ENCODE results near the gene CRY1.
"Not testable (repeated sequence)": the region's sequence is repeated elsewhere in the genome, so short reads cannot be mapped to it uniquely, and the experiment has no call there.

CRY1 gene

DNA sequence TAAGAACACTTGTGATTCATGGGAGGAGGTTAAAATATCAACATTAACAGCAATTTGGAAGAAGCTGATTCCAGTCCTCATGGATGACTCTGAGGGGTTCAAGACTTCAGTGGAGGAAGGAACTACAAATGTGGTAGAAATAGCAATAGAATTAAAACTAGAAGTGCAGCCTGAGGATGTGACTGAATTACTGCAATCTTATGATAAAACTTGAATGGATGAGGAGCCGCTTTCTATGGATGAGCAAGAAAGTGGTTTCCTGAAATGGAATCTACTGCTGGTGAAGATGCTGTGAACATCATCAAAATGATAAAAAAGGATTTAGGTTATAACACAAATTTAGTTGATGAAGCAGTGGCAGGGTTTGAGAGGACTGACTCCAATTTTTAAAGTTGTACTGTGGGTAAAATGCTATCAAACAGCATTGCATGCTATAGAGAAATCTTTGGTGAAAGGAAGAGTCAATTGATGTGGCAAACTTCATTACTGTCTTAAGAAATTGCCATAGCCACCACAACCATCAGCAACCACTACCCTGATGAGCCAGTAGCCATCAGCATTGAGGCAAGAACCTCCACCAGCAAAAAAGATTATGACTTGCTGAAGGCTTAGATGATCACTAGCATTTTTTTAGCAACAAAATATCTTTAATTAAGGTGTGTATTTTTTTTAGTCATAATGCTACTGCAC, 80.5 kb downstream of the CRY1 start:
- peak; percentile 18 for FAIRE-seq

DNA sequence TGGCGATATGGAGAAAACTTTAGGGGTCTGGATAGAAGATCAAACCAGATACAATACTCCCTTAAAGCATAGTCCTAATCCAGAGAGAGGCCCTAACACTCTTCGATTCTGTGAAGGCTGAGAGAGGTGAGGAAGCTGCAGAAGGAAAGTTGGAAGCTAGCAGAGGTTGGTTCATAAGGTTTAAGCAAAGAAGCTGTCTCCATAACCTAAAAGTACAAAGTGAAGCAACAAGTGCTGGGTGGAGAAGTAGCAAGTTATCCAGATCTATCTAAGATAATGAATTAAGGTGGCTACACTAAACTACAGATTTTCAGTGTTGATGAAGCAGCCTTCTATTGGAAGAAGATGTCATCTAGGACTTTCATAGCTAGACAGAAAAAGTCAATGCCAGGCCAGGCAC, 81.8 kb downstream of the CRY1 start:
- FAIRE-seq (no peak), DNase-seq (ENCODE audit: insufficient read length, low spot score) (no peak)

More for the DNA sequence above, 80.5 kb downstream of the CRY1 start:
- no peak for DNase-seq (ENCODE audit: insufficient read length, low spot score)

DNA sequence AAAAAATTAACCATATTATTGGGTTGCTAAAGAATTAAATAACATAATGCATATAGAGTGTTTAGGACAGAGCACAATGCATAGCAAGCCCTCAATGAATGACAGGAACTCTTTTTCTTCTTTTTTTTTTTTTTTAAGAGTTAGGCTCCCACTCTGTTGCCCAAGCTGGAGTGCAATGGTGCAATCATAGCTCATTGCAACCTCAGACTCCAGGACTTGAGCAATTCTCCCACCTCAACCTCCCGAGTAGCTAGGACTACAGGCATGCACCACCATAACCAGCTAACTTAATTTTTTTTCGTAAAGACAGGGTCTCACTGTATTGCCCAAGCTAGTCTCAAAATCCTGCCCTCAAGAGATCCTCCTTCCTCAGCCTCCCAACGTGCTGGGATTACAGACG, 85.9 kb downstream of the CRY1 start:
- DNase-seq (ENCODE audit: insufficient read length, low spot score): no peak

DNA sequence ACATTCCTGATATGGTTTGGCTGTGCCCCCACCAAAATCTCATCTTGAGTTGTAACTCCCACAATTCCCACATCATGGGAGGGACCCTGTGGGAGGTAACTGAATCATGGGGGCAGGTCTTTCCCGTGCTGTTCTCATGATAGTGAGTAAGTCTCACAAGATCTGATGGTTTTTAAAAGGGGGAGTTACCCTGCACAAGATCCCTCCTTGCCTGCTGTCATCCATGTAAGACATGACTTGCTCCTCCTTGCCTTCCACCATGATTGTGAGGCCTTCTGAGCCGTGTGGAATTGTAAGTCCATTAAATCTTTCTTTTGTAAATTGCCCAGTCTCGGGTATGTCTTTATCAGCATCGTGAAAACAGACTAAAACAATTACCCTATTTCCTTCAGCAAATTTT, 90.7 kb downstream of the CRY1 start:
- DNase-seq (ENCODE audit: insufficient read length, low spot score); FAIRE-seq: not testable (repeated sequence)

More for the DNA sequence above, 85.9 kb downstream of the CRY1 start:
- FAIRE-seq: no peak

DNA sequence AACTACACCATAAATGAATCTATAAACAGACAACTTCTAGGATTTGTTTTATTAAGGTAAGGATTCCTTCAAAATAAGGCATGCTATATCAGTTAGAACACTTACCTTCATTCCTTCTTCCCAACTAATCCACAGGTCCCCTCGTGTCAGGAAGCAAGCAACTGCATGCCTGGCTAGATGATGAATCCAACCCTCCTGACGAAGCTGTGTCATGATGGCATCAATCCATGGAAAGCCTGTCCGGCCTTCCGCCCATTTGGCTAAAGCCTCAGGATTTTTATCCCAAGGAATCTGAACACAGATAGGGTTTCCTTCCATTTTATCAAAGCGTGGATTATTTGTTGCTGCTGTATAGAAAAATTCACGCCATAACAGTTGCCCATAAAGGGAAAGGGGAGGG, 93.9 kb downstream of the CRY1 start:
- FAIRE-seq (no peak), DNase-seq (ENCODE audit: insufficient read length, low spot score) (no peak)

DNA sequence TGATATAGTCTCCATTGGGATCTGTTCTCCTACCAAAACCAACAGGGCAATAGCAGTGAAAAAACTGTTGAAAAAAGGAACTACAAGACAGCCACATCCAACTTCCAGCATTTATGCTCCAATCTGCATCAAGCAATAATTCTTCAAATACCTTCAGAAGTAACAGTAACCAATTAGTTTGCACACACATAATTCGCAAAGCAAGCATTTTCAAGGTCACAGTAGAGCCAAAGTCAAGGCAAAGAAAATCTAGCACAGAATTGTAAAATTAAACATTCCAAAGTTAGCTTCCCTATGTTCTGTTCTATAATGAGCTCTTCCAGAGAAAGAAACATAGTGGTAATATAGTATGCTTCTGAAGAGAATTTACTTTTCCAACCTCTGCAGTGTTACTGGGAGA, 95.4 kb downstream of the CRY1 start:
- FAIRE-seq (no peak), DNase-seq (ENCODE audit: insufficient read length, low spot score) (no peak)

DNA sequence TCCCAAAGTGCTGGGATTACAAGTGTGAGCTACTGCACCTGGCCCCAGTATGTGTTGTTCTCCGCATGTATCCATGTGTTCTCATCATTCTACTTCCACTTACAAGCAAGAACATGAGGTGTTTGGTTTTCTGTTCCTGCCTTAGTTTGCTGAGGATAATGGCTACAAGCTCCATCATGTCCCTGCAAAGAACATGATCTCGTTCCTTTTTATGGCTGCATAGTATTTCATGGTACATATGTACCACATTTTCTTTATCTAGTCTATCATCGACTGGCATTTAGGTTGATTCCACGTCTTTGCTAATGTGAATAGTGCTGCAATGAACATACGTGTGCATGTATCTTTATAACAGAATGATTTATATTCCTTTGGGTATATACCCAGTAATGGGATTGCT, 97.2 kb downstream of the CRY1 start:
- FAIRE-seq; DNase-seq (ENCODE audit: insufficient read length, low spot score): not testable (repeated sequence)

DNA sequence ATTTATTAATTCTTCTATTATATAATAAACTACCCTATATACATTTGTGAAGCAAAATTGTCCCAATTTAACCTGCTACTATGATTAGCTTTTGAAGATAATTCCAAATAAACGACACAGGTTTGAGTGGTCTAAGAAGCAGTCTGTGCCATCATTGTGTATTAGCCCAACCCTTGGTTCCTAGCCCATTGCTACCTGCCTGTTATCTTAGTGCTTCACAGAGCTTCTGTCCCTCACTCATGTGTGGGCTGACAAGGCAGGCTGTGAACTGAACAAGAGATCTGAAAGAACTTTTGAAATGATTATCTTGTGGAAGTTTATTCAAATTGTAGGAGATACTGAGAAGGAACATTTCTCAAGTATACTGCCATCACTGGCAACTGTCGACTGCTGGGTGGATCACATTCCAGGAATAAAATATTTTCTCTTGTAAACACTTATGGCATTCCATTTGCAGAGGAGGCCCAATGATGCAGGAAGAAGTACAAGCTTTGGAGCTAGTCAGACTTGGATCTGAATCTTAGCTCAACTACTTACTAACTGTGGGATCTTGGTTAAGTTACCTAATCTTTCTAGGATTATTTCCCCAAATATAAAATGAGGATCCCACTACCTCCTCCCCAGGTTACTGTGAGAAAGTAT, 98.6 kb downstream of the CRY1 start:
- DNase-seq (ENCODE audit: insufficient read length, low spot score): no peak
- no peak for FAIRE-seq

DNA sequence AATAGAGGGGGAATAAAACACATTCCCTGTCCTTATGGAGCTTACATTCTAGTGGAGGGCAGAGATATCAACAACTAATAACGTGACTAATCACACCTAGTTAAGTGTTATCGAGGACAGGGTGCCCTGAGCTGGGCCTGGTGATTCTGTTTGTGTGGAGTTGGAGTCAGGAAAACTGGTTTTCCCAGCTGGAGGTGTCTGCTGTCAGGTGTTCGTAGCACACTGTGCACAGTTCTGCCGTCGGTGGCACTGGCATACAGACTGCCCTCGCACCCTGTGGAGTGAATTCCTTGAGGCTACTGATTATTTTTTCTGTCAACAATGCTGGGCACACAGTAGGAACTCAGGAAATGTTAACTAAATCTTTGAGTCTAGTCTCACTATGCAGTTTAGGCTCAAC, 105.5 kb downstream of the CRY1 start:
- DNase-seq (ENCODE audit: insufficient read length, low spot score) (no peak), FAIRE-seq (no peak)

DNA sequence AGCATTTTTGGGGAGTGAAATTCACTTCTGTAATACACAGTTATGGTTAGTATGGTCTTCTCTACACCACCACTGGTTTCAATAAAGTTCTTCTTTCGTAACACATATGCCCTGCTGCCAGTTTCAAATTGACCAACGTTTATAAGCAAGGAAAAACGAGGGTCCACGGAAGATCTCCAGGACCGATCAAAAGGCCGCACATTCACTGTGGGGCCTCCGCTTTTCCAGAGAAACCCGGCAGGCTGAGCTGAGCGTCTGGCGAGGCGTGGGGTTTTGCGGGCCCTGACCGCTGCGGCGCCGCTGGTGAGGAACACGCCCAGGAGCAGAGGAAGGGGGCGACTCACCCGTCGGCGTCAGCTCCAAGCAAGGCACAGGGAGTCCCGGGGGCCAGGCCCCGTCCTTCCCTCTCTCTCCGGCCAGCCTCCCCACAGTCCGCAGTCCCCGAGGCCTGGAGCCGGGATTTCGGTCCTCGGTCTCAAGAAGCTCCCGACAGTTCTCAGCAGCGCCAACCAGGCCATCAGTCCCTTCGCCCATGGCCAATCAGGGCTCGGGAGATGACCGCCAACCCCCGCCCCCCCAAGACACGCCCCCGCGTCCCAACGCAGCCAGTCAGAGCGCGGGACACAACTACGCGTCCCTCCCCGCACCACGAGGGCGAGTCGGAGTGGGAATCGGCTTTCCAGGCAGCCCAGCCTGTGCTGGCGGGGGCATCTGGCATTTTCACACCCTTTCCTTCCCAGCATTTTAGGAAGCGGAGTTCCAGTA, 106.5 kb downstream of the CRY1 start, which contains the start of gene MTERF2:
MTERF2 (minus strand) TSS at position 522 of the 765 bp plus-strand sequence. CDS start 8,432 bp downstream, outside the sequence.
- DNase-seq (ENCODE audit: insufficient read length, low spot score): peak; percentile 79
- peak; percentile 94 for FAIRE-seq

DNA sequence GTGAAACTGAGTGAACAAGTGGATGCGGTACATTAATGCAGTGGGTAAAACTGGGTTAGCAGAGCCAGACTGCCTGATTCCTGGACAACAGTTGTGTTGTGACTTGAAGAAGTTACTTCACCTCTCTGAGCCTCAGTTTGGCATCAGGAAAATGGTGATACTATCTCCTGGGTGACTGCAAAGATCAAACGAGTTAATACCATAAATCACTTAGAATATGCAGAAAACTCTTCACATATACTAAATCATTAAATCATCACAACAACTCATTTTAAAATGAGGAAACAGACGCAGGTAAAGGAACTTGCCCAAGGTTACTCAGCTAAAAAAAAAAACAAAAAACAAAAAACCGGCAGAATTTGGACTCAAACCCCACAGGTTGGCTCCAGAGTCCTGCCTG, 107.2 kb downstream of the CRY1 start:
- no peak for DNase-seq (ENCODE audit: insufficient read length, low spot score)
- no peak for FAIRE-seq

DNA sequence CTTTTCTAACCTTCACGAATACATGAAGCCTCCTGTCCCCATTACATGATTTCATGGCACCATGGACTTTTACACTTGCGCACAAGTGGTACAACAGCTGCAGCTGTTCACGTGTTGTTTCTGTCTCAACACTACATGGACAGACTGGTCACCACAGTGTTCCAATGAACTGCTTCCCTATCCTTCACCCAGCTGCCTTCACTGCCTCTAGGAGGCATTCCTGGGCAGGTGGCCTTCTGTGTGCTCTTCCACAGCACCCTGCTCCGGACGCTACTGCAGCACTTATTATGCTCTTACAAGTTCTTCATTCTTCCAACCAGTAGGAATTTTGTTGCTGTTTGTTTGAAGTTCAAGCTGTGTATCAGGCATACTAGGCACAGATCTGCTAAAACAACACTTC, 107.9 kb downstream of the CRY1 start:
- FAIRE-seq: no peak
- DNase-seq (ENCODE audit: insufficient read length, low spot score): no peak

DNA sequence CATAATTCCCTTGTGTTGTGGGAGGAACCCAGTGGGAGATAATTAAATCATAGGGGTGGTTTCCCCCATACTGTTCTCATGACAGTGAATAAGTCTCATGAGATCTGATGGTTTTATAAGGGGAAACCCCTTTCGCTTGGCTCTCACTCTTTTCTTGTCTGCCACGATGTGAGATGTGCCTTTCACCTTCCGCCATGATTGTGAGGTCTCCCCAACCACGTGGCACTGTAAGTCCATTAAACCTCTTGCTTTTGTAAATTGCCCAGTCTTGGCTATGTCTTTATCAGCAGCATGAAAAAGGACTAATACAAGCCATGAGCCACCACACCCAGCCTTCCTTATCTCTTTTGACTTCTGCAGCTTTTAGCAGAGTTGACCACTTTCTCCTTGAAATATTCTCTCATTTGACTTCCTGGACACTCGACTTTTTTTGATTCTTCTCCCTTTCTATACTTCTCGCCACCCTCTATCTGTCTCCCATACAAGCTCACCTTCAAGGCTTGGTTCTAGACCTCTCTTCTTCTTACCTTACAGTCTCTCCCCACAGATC, 108.7 kb downstream of the CRY1 start:
- FAIRE-seq: no peak

DNA sequence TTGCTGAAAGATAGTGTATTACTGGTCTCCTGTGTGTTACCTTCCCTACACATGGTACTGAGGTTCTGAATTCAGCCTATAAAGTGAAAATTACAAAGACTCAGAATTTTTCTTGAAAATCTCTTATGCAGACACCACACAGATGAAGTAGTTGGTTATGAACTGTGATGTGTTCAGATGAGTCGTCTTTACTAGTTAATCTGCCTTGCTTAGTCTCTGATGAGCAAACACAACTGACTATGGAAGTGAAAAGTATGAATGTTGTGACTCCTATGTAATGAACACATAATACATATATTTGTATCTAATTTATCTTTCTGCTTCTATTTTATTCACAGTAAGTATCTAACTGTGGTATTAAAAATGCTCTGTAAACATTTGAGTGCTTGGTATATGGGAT, 111.1 kb downstream of the CRY1 start:
- DNase-seq (ENCODE audit: insufficient read length, low spot score) (no peak), FAIRE-seq (no peak)

More for the DNA sequence above, 108.7 kb downstream of the CRY1 start:
- no peak for DNase-seq (ENCODE audit: insufficient read length, low spot score)

DNA sequence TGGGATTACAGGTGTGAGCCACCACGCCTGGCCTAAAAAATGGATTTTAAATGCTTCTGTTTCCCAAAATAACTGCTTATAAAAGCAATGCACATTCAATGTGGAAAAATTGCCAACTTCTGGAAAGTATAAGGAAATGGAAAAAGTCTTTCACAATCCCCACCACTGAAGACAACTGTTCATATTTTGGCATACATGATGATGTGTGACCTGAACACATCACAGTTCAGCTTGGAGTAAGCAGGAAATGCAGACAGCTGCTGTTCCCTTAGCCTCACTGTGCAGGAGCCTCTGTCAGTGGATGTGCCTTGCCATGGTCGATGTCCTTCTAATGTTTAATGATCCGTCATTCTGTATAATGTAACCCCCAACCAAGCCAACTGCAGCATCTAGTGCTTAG, 111.6 kb downstream of the CRY1 start:
- no peak for FAIRE-seq
- DNase-seq (ENCODE audit: insufficient read length, low spot score): no peak

DNA sequence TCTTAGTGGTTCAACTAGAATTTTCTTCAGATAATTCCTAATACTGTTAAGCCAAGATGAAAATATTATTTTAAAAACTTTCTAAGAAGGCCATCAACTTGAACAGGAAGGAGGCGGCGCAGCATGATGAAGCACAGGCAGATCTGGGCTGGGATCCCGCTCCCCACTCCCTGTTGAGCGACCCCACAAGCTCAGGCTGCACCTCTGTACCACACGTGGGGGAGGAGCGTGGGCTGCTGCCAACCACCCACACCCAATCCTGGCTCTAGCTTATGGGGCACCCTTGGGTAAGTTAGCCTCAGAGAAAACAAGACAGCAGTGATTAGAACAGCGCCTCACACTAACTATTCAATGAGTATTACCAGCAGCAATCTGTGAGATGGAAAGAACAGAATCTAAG, 112.4 kb downstream of the CRY1 start:
- no peak for DNase-seq (ENCODE audit: insufficient read length, low spot score)
- FAIRE-seq: no peak

DNA sequence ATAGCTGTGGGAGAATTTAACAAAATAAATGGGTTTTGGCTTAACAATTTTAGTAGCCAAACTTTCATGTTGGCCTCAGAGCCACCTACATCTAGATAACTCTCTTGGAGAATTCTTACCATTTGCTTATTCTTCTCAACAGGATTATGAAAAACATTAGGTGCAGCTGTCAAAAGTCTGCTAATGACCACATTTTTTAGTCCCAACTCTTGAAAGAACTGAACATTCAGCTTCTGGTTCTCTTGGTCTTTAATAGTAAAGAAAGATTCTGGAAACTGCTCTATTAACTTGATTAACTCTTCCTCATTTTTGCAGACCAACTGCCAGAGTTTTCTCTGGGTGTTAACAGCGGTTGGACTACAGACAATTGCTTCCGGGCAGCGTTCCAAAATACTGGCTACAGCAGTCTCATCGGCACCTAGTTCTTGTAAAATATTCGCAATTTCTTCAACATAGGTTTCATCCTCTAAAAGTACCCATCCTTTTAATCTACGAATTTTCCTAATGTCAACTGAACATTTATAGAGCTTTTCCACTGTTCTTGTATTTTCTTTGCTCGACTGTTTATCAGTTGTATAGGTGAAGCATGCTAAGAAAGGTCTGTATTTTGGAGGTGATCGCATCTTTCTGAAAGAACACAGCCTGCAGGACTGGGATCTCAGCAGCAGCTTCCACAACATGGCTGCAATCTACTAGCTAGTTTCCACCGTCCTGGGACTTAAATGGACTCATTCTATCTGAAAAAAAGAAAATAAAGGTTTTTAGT, 115.1 kb downstream of the CRY1 start:
- no peak for FAIRE-seq
- DNase-seq (ENCODE audit: insufficient read length, low spot score): no peak

DNA sequence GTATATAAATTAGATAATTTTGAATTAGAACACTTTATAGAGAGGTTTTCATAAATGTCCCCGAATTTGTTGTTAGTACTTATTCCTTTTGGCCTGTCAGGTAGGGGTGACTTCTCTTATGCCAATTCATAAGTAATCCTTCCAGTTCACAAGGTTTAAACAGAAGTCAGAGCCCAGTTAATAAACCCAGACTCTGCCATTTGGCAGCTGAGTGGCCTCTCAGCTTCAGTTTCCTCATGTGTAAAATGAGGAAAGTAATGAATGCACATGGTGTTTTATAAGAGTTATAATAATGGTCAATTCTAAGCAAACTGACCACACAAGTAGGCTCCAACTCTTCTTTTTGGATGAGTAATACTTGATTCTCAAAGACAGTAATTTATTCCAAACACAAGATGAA, 116.7 kb downstream of the CRY1 start:
- DNase-seq (ENCODE audit: insufficient read length, low spot score) (no peak), FAIRE-seq (no peak)

DNA sequence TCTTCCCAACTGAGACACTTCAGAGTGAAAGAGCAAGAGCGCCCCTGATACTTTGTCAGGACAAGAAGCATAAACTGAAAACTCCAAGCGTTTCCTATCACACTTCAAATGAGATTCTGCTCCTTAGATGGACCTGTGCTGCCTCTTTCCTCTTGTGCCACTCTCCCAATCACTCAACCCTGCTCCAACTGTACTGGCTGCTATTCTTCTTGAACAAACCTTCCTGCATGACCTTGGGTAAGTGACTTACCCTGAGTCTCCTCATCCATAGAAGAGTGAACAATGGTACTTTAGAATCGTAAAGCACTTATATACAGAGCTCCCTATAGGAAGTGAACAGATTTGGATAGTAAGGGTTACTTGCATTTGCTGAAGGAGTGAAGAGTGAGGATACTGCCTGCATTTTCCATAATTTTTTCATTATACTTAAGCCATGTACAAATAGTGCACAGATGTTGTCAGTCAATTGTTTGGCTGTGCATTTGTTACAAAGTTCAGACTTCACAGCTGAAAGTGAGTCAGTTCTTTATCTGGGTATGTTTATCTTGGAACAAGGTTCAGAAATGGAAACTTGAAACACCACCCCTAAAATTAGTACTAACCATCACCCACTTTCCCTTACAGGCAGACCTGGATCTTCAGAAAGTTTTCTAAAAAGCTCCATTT, 117.2 kb downstream of the CRY1 start:
- no peak for FAIRE-seq
- no peak for DNase-seq (ENCODE audit: insufficient read length, low spot score)

DNA sequence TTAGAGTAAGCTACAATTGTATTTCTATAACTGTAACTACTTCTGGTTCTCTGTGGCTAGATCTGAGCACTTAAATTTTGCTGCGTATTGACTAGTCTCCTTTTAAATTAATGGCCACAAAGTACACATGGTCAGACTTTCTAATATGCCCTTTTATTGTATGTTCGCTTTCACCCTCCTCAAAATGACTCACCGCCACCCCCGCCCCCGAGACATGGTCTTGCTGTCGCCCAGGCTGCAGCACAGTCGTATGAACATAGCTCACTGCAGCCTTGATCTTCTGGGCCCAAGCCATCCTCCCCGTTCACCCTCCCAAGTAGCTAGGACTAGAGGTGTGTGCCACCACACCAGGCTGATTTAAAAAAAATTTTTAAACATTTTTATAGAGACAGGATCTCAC, 118.3 kb downstream of the CRY1 start:
- no peak for FAIRE-seq
- no peak for DNase-seq (ENCODE audit: insufficient read length, low spot score)
